K562 (cell line): ENCODE results near the gene TM9SF4. TPM values are rescaled to one million over a fixed set of nuclear protein-coding genes. Genes with fewer than 3 reads are reported as not detected.

Source experiments
- ASH1L ChIP-seq: fragments of 450-650 bp; IDR thresholded peaks from 2 replicates; pipeline ENCODE4 v1.6.1; 2018; ENCODE audit warnings: borderline replicate concordance, mild to moderate bottlenecking, low read depth; ENCODE audit not compliant: partially characterized antibody
- CEBPB ChIP-seq: fragments of 450-650 bp; IDR thresholded peaks from 2 replicates; pipeline ENCODE4 v1.6.1; 2016; ENCODE audit warnings: missing genetic modification characterization, missing compliant biosample characterization
- MAFG ChIP-seq: fragments of 450-650 bp; conservative IDR thresholded peaks from 2 replicates; pipeline ENCODE4 v1.6.1; 2016; ENCODE audit warnings: missing genetic modification characterization, missing compliant biosample characterization
- MYC ChIP-seq, 2 experiments: fragments of 250-450 bp in 1 of 2; sonication (Bioruptor Pico) in 1 of 2; IDR thresholded peaks; 2 replicates each; pipeline versions ENCODE4 v1.5.1 to v1.6.1; 2012 to 2021; ENCODE audit warnings: low read depth in 2 of 2, borderline replicate concordance in 1 of 2, improper control_type of control experiment in 1 of 2, low read length in 1 of 2, mild to moderate bottlenecking in 1 of 2, moderate library complexity in 1 of 2
- PCBP2 ChIP-seq: fragments of 200-400 bp; formaldehyde crosslinking; IDR thresholded peaks from 2 replicates; pipeline ENCODE4 v1.6.1; 2018; ENCODE audit warnings: low read length, low read depth, mild to moderate bottlenecking, moderate library complexity; ENCODE audit not compliant: poor library complexity, severe bottlenecking
- TAF9B ChIP-seq: fragments of 450-650 bp; IDR thresholded peaks from 2 replicates; pipeline ENCODE4 v1.6.1; 2018; ENCODE audit warnings: mild to moderate bottlenecking; ENCODE audit not compliant: partially characterized antibody
- polyA plus RNA-seq, 8 experiments: library from polyadenylated mRNA; depleted of rRNA in 4 of 8; stranded (reverse) in 5 of 8; unstranded in 3 of 8; fragments of >200 nt; fragmentation: Nextera tagmentation in 2 of 8; fragmentation: Illumina TruSeq in 1 of 8; extraction: Ambion mirVana in 2 of 8; extraction: Trizol in 1 of 8; gene quantifications; 2 replicates each; pipeline versions ENCODE4 v1.2.1 to v1.2.3, GENCODE V29; 2011 to 2014; ENCODE audit warnings: inconsistent platforms in 1 of 8, missing spikeins in 1 of 8
- total RNA-seq, 7 experiments: library from RNA; depleted of rRNA in 6 of 7; stranded (reverse); fragments of >200 nt in 6 of 7; fragmentation: Illumina TruSeq in 2 of 7; extraction: Trizol in 2 of 7; gene quantifications; 2 replicates each; pipeline versions ENCODE4 v1.2.1 to v1.2.3, GENCODE V29; 2011 to 2021; ENCODE audit warnings: low replicate concordance in 1 of 7
- TF ChIP-seq, protein P1 (sequence below): fragments of 450-650 bp; IDR thresholded peaks from 2 replicates; pipeline ENCODE4 v1.6.1; 2016; ENCODE audit warnings: mild to moderate bottlenecking, moderate library complexity
- TF ChIP-seq, protein P2 (sequence below), 2 experiments: fragments of 150-350 bp in 1 of 2; IDR thresholded peaks; 2 replicates each; pipeline ENCODE4 v1.6.1; 2012 to 2016; ENCODE audit warnings: low read depth in 2 of 2, low read length in 2 of 2, mild to moderate bottlenecking in 1 of 2, moderate library complexity in 1 of 2
- TF ChIP-seq, protein P3 (sequence below): fragments of 450-650 bp; conservative IDR thresholded peaks from 2 replicates; pipeline ENCODE4 v1.6.1; 2016; ENCODE audit warnings: missing genetic modification characterization, low read depth, mild to moderate bottlenecking, control low read depth, missing compliant biosample characterization

The TM9SF4 gene
- total and polyA plus RNA-seq, 9 of the 15 experiments (the other 6 are each of a cell fraction or from before 2014, with no cell fraction given) = 14.5 to 46.3 (median 26.9) TPM

DNA sequence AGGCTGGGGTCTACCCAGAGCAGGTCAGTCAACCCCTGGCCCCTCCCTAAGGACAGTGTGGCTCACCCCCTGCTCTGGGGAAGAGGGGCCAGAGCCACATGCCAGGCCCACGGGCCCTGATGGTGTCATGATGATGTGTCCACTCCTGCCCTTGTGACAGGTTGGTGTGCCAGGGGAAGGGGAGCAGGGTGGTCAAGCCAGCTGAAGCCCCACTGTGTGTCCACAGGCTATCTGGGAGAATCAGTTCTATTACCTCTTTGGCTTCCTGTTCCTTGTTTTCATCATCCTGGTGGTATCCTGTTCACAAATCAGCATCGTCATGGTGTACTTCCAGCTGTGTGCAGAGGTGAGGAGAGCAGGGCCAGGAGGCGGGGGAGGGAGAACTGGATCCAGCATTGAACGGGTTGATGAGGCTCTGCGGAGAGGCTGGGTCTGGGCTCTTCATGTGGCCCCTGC lies 50.3 kb downstream of the TM9SF4 start (continued):
- TF ChIP-seq, protein P1, sequence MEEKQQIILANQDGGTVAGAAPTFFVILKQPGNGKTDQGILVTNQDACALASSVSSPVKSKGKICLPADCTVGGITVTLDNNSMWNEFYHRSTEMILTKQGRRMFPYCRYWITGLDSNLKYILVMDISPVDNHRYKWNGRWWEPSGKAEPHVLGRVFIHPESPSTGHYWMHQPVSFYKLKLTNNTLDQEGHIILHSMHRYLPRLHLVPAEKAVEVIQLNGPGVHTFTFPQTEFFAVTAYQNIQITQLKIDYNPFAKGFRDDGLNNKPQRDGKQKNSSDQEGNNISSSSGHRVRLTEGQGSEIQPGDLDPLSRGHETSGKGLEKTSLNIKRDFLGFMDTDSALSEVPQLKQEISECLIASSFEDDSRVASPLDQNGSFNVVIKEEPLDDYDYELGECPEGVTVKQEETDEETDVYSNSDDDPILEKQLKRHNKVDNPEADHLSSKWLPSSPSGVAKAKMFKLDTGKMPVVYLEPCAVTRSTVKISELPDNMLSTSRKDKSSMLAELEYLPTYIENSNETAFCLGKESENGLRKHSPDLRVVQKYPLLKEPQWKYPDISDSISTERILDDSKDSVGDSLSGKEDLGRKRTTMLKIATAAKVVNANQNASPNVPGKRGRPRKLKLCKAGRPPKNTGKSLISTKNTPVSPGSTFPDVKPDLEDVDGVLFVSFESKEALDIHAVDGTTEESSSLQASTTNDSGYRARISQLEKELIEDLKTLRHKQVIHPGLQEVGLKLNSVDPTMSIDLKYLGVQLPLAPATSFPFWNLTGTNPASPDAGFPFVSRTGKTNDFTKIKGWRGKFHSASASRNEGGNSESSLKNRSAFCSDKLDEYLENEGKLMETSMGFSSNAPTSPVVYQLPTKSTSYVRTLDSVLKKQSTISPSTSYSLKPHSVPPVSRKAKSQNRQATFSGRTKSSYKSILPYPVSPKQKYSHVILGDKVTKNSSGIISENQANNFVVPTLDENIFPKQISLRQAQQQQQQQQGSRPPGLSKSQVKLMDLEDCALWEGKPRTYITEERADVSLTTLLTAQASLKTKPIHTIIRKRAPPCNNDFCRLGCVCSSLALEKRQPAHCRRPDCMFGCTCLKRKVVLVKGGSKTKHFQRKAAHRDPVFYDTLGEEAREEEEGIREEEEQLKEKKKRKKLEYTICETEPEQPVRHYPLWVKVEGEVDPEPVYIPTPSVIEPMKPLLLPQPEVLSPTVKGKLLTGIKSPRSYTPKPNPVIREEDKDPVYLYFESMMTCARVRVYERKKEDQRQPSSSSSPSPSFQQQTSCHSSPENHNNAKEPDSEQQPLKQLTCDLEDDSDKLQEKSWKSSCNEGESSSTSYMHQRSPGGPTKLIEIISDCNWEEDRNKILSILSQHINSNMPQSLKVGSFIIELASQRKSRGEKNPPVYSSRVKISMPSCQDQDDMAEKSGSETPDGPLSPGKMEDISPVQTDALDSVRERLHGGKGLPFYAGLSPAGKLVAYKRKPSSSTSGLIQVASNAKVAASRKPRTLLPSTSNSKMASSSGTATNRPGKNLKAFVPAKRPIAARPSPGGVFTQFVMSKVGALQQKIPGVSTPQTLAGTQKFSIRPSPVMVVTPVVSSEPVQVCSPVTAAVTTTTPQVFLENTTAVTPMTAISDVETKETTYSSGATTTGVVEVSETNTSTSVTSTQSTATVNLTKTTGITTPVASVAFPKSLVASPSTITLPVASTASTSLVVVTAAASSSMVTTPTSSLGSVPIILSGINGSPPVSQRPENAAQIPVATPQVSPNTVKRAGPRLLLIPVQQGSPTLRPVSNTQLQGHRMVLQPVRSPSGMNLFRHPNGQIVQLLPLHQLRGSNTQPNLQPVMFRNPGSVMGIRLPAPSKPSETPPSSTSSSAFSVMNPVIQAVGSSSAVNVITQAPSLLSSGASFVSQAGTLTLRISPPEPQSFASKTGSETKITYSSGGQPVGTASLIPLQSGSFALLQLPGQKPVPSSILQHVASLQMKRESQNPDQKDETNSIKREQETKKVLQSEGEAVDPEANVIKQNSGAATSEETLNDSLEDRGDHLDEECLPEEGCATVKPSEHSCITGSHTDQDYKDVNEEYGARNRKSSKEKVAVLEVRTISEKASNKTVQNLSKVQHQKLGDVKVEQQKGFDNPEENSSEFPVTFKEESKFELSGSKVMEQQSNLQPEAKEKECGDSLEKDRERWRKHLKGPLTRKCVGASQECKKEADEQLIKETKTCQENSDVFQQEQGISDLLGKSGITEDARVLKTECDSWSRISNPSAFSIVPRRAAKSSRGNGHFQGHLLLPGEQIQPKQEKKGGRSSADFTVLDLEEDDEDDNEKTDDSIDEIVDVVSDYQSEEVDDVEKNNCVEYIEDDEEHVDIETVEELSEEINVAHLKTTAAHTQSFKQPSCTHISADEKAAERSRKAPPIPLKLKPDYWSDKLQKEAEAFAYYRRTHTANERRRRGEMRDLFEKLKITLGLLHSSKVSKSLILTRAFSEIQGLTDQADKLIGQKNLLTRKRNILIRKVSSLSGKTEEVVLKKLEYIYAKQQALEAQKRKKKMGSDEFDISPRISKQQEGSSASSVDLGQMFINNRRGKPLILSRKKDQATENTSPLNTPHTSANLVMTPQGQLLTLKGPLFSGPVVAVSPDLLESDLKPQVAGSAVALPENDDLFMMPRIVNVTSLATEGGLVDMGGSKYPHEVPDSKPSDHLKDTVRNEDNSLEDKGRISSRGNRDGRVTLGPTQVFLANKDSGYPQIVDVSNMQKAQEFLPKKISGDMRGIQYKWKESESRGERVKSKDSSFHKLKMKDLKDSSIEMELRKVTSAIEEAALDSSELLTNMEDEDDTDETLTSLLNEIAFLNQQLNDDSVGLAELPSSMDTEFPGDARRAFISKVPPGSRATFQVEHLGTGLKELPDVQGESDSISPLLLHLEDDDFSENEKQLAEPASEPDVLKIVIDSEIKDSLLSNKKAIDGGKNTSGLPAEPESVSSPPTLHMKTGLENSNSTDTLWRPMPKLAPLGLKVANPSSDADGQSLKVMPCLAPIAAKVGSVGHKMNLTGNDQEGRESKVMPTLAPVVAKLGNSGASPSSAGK = peak; percentile 65
- TF ChIP-seq CEBPB (tag) (peak; percentile 46), MAFG (peak; percentile 92), MYC (IDR thresholded peaks at IDR 0.05; ENCODE audit: low read depth, low read length) (no peak; the same call in 1 of the 2 replicates), MYC (CRISPR knock-in tag; IDR thresholded peaks at IDR 0.05; ENCODE audit: borderline replicate concordance, low read depth) (no peak), ASH1L (no peak), PCBP2 (no peak), TAF9B (peak; percentile 91)
- TF ChIP-seq, protein P2, sequence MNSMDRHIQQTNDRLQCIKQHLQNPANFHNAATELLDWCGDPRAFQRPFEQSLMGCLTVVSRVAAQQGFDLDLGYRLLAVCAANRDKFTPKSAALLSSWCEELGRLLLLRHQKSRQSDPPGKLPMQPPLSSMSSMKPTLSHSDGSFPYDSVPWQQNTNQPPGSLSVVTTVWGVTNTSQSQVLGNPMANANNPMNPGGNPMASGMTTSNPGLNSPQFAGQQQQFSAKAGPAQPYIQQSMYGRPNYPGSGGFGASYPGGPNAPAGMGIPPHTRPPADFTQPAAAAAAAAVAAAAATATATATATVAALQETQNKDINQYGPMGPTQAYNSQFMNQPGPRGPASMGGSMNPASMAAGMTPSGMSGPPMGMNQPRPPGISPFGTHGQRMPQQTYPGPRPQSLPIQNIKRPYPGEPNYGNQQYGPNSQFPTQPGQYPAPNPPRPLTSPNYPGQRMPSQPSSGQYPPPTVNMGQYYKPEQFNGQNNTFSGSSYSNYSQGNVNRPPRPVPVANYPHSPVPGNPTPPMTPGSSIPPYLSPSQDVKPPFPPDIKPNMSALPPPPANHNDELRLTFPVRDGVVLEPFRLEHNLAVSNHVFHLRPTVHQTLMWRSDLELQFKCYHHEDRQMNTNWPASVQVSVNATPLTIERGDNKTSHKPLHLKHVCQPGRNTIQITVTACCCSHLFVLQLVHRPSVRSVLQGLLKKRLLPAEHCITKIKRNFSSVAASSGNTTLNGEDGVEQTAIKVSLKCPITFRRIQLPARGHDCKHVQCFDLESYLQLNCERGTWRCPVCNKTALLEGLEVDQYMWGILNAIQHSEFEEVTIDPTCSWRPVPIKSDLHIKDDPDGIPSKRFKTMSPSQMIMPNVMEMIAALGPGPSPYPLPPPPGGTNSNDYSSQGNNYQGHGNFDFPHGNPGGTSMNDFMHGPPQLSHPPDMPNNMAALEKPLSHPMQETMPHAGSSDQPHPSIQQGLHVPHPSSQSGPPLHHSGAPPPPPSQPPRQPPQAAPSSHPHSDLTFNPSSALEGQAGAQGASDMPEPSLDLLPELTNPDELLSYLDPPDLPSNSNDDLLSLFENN (IDR thresholded peaks at IDR 0.05; ENCODE audit: low read depth in 2 of 2, low read length in 2 of 2) = no peak
- TF ChIP-seq, protein P3, sequence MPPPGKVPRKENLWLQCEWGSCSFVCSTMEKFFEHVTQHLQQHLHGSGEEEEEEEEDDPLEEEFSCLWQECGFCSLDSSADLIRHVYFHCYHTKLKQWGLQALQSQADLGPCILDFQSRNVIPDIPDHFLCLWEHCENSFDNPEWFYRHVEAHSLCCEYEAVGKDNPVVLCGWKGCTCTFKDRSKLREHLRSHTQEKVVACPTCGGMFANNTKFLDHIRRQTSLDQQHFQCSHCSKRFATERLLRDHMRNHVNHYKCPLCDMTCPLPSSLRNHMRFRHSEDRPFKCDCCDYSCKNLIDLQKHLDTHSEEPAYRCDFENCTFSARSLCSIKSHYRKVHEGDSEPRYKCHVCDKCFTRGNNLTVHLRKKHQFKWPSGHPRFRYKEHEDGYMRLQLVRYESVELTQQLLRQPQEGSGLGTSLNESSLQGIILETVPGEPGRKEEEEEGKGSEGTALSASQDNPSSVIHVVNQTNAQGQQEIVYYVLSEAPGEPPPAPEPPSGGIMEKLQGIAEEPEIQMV (tag) = peak; percentile 63
